ENCODE results near the gene HAUS5.
A peak's percentile ranks its signal among the peaks of the same experiment; 100 is the strongest.

The HAUS5 gene

DNA sequence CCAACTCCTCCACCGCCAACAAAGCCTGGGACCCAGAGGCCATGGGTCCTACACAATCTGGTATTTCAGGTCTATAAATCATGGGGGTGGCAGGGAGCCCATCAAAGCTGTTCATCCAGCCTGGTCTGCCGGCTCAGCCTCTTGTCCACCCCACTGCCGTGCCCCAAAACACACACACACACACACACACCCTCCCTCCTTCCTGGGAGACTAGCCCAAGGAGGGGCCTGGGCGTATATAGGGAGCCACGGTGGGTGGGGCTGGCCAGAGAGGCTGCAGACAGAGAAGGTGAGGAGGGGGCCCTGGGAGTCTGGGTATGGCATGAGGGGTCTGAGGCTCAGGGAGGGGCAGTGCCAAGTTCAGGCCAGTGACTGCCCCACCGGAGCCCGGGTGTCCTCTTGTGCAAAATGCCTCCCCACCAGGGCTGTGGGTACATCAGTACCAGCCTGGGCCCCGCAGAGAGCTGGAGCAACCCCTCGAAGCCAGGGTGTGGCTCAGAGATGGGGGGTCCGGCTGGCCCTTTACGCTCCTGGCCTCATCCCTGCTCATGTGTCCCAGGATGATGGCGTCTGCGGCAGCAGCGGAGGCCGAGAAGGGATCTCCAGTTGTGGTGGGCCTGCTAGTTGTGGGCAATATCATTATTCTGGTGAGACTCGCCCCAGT, 53.8 kb downstream of the HAUS5 start, which contains the start of gene UPK1A:
Gene UPK1A (plus strand): TSS at position 267 of the 663 bp plus-strand sequence. CDS start 296 bp downstream, at position 563.
- in situ Hi-C loops (cut with MboI; ENCODE audit: low sequenced_read_pairs, unreplicated experiment) = no loop called here
- TF ChIP-seq CTCF (IDR thresholded peaks at IDR 0.05; ENCODE audit: borderline replicate concordance, control extremely low read depth, extremely low read depth, insufficient read depth, missing control alignments) = no peak
- DNase-seq (ENCODE audit: low spot score) = no peak

DNA sequence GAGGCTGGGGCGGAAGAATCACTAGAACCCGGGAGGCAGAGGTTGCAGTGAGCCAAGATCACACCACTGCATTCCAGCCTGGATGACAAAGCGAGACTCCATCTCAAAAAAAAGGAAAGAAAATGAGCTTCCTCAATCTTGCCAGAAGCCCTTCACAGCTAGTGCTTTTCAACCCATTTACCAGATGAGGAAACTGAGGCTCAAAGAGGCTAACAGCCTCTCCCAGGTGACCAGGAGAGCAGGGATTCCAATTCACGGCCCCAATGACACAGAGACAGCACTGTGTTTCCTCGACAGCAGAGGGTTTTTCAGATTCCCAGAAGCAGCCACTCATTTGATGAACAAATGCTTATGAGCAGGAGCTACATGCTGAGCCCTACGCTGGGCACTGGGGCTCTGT, 57.0 kb downstream of the HAUS5 start:
- no peak for TF ChIP-seq CTCF (IDR thresholded peaks at IDR 0.05; ENCODE audit: borderline replicate concordance, control extremely low read depth, extremely low read depth, insufficient read depth, missing control alignments)
- no peak for DNase-seq (ENCODE audit: low spot score)
- in situ Hi-C loops (cut with MboI; ENCODE audit: low sequenced_read_pairs, unreplicated experiment) = no loop called here

- DNase-seq (ENCODE audit: low spot score) = no peak
- TF ChIP-seq CTCF (IDR thresholded peaks at IDR 0.05; ENCODE audit: borderline replicate concordance, control extremely low read depth, extremely low read depth, insufficient read depth, missing control alignments) = no peak
- in situ Hi-C loops (cut with MboI; ENCODE audit: low sequenced_read_pairs, unreplicated experiment) = no loop called here
Measured at GRCh38 chr19:35669974-35670373, 57.4 kb downstream of the HAUS5 start.

DNA sequence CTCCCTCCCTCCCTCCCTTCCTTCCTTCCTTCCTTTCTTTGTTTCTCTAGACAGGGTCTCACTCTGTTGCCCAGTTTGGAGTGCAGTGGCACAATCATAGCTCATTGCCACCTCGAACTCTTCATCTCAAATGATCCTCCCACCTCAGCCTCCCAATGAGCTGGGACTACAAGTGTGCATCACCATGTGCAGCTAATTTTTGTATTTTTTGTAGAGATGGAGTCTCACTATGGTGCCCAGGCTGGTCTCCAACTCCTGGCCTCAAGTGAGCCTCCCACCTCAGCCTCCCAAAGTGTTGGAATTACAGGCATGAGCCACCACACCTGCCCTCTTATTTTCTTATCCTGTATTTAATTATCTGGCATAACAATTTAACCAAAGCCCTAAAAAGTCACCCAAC, 58.2 kb downstream of the HAUS5 start:
- in situ Hi-C loops (cut with MboI; ENCODE audit: low sequenced_read_pairs, unreplicated experiment) = no loop called here
- TF ChIP-seq CTCF (IDR thresholded peaks at IDR 0.05; ENCODE audit: borderline replicate concordance, control extremely low read depth, extremely low read depth, insufficient read depth, missing control alignments) = no peak
- DNase-seq (ENCODE audit: low spot score) = no peak

GRCh38 chr19:35671818-35672217, 59.3 kb downstream of the HAUS5 start:
- TF ChIP-seq CTCF (IDR thresholded peaks at IDR 0.05; ENCODE audit: borderline replicate concordance, control extremely low read depth, extremely low read depth, insufficient read depth, missing control alignments) = no peak

DNA sequence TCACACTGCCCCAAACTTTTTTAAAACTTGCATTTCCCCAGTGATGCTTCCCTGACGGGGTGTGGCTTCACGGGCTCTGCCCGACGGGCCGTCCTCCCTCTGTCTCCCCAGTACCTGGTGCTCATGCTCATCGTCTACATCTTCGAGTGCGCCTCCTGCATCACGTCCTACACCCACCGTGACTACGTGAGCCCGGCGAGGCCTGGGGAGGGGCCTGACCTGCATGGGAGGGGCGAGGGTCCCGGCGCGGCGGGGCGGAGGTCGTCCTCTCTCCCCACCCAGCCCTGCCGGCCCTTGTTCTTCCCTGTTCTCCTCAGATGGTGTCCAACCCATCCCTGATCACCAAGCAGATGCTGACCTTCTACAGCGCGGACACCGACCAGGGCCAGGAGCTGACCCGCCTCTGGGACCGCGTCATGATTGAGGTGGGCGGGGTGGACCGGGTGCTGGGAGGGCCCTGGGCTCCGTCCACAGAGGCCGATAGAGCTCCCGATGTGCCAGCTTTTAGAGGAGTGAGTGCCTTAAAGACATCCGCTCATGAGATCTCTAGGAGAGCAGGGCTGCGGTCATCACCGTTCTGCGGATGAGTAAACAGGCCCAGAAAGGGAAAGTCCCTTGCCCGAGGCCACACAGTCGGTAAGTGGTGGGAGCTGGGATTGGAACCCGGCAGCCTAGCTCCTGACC, 60.7 kb downstream of the HAUS5 start:
- TF ChIP-seq CTCF (IDR thresholded peaks at IDR 0.05; ENCODE audit: borderline replicate concordance, control extremely low read depth, extremely low read depth, insufficient read depth, missing control alignments) = no peak
- peak; percentile 84 for DNase-seq (ENCODE audit: low spot score)
- in situ Hi-C loops (cut with MboI; ENCODE audit: low sequenced_read_pairs, unreplicated experiment) = no loop called here

More at GRCh38 chr19:35671818-35672217, 59.3 kb downstream of the HAUS5 start:
- in situ Hi-C loops (cut with MboI; ENCODE audit: low sequenced_read_pairs, unreplicated experiment) = no loop called here
- no peak for DNase-seq (ENCODE audit: low spot score)

Data from GM13976 (cell line).